ENCODE results near the gene ANKRD33B.
A peak's percentile ranks its signal among the peaks of the same experiment; 100 is the strongest.
"Not testable (repeated sequence)": the region's sequence is repeated elsewhere in the genome, so short reads cannot be mapped to it uniquely, and the experiment has no call there.

The ANKRD33B gene

DNA sequence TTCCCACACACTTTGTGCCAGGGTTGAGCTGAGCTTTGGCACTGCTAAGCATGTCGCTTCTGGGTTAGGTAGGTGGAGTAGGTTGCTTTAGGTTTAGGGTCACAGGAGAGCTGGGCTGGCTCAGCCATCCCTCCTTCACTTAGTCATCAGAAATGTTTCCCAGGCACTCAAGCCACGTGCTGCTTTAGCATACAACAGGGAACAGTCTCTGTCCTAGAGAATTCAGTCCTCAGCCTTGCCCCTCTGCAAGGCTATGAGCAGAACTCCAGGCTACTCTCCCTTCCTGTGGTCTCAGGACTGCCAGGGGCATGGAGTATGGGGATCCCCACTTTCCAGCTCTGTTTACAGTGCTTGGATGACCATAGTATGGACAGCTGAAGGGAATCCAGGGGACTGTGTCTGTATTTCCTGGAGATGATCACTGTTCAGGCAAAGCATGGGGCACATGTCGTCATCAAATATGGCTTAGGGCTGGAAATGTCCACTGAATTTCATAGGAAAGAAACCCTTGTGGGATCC, 7.5 kb upstream of the ANKRD33B start:
- DNase-seq (ENCODE audit: low read depth in 2 of 2, low spot score in 1 of 2): no peak

DNA sequence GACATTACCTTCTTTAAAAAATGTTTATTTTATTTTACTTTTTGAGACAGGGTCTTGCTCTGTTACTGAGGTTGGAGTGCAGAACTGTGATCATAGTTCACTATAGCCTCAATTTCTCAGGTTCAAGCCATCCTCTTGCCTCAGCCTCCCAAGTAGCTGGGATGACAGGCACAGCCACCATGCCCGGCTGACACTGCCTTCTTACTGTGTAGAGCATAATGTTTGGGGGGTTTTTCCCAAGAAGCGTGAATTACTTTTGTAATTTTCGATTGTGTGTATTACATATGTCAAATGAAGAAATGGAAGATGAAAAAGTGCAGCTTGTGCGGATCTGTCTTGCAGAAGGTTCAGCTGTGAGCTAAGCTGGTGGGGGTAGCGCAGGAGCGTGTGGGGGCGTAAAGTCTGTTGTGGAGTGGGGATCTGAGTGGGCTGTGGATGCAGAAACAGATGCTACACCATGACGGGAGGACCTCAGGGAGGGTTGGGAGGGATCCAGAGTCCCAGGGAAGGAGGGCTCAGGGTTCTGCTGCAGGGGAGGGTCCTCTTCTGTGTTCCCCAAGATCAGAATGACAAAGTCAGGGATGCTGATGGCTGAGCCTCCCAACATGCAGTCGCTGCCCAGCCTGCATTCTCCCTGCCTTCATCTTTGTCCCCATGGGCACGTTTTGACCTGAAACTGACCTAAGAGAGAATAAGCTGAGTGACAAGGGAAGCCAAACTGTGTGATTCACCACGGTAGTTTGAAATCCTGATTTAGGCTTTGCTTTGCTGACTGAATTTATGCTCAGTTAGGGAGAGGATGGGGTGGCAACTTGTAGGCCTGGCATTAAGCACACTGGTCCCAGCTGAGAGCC, 6.8 kb upstream of the ANKRD33B start:
- DNase-seq (ENCODE audit: low read depth in 2 of 2, low spot score in 1 of 2): no peak

DNA sequence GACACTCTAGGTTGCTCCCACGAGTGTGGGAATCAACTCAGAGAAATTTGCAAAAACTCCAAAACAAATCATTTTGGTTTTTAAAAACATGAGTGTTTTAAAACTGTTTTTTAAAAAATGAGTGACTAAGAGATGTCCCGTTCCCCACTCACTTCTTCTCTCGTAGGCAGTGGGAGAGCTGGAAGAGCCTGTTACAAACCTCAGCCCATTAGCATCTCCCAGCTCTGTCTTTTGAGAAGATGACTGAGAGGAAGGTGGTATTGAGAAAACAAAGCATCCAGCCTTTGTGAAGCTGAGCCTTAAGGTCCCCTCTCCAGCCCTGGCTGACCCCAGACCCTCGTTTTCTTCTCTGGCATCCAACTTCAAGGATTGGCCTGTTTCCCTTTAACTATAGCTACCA, 4.7 kb upstream of the ANKRD33B start:
- no peak for DNase-seq (ENCODE audit: low read depth in 2 of 2, low spot score in 1 of 2)

DNA sequence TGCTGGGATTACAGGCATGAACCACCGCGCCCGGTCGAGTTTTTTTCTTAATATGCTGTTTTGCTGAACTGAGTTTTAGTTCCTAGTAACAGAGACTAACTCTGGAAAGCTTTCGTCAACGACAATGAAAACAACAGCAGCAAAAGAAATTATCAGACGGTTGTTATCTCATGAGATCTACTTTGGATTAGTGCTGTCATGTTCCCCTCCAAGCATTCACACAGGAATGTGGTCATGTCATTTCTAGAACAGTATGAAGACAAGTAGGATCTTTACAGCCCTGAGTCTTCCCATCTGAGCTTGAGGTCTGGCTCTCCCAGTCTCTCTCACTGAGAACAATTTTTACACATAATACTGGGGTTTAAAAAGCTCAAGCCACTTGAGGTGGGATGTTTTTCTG, 4.0 kb upstream of the ANKRD33B start:
- no peak for DNase-seq (ENCODE audit: low read depth in 2 of 2, low spot score in 1 of 2)

DNA sequence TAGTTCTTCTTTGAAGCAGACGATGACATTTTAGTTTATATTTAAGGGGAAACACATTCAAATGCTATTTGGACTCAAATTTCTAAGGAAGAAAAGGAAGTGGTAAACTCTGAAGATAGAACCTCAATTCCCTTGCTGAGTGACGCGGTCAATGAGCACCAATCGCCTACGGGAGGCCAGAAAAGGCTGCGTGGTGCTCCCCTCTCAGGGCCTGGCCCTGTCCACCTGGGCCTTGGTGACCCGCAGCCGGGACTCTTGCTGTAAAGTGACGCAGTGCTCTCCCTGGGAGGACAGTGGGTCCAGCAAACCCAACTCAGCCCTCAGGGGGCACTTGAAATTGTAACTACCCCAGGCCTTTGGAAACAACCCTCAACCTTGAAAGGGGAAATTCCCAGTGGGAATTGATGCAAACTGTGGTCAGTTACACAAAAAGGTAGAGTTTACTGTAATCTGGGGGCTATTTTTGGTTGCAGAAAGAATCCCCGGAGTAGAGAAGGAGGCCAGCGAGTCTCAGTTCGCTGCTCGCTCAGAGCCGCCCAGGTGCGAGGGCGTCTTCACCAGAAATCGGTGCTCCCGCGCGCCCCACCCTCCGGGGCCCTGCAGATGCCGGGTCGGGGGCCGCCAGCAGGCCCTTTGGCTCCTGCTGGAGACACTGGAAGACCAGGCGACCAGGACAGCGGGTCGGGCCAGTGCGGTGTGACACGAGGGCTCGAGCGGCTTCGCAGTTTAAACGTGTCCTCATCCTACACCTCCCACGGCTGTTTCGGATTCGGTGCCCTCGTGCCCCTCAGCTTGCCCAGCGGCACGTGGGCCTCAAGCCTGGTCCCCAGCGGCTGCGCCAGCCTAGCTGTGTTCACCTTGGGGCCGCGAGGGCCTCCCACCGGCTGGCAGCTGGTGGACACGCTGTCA, 1.4 kb upstream of the ANKRD33B start:
- no peak for DNase-seq (ENCODE audit: low read depth in 2 of 2, low spot score in 1 of 2)

DNA sequence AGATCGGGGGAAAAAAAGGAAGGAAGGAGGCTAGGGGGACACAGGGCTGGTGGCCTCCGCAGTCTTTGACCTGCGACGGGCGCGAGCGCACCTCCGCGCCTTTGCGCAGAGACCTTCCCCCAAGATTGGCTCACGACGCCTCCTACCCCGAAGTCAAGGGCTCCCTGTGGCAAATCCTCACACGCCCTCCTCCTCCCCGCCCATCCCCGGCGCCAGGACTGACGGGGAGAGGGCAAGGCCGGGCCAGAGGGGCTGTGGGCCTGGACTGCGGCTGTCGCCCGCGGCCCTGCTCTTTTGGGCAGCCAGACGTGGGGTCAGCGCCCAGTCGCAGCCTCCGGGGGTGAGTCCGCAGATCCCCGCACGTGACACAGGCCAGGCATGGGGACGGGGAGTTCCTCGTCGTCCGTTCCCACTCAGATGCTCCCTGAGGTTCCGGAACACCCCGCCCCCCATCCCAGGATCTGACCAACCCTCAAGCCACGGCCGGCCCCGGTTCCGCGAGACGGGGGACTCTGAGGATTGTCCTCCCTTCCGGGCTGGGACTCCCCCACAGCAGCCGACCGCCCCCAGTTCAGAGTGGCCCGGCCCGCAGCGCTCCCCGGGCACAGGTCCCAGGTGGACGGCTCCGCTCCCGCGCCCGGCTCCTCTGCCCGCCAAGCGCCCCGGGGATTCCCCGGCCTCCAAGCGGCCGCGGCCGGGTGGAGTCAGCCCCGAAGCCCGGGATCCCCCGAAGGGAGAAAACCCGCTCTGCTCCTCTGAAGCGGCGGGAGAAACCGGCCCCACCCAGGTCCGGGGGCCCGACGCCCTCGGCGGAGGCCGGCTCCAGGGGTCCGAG, 543 bp upstream of the ANKRD33B start:
- peak in 1 of 2 donors; percentile 7 for DNase-seq (ENCODE audit: low read depth in 2 of 2, low spot score in 1 of 2)

DNA sequence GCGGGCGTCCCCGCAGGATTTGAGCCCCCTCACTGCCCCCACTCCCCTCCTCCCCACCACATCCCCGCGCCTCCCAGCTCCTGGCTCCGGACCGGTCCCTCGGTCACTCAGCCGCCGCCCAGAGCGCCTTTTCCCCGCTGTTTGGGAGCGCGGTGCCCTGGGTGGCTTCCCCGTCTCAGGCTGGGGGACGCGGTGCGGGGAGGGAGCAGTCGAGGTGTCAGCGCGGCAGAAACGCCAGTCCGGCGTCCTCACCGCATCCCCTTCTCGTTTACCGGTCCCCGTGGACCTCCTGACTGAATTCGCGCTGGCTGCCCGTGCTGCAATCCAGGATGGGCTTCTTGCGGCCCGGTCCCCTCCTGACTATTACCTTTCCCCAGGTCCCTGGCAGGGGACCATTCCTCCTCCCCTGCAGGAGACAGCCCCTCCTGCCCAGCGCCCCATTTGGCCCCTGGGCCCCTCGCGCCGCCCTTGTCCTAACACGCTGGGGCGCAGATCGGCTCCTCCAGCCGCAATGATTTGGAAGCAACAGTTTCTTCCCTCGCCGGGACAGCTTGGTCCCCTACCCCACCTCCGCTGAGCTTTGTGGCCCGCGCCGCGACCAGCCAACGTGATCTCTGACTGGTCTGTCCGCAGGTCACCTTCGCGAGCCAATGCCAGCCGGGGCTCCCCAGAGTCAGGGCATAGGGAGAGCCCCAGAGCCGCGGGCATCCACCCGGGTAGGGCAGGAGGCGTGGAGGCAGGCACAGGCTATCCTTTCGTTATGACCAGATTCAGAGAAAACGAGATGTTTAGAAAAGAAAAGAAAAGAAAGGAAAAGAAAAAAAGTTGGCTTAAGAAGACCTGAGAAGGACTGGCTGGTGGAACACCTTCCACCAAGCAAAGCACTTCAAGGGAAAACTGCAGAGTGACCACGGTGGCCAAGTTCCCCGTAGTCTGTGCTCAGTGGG, 1.2 kb downstream of the ANKRD33B start:
- no peak for DNase-seq (ENCODE audit: low read depth in 2 of 2, low spot score in 1 of 2)

DNA sequence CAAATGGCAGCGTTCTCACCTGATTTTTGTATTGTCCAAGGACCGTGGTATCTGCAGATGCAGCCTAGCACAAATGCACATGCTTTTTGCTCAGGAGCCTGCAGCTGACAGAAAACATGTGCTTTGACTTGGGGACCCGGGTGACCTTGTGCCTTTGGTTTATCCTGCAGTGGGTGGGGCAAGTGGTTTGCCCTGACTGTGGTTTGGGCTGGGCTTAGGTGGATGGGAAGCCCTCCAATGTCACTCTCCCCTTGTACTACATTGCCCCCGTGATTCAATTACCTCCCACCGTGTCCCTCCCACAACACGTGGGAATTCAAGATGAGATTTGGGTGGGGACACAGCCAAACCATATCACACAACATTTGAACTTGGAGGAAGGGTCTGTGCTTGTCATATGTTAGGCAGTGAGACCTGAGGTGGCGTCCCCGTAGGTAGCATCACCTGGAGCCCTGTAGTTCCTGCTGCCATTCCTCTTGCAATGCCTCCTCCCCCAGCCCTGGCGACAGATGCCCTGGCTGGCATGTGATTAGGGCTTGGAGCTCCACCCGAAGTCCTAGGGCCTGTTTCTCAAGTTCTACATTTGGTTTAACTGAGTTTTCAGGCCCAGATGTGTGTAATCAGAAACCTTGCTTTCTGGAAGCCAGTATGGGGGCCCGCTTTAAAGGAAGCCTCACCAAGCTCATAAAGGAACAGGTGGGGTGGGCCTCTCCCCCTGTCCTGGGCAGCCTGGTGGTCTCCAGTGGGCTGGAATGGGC, 2.1 kb downstream of the ANKRD33B start:
- DNase-seq (ENCODE audit: low read depth in 2 of 2, low spot score in 1 of 2): no peak

DNA sequence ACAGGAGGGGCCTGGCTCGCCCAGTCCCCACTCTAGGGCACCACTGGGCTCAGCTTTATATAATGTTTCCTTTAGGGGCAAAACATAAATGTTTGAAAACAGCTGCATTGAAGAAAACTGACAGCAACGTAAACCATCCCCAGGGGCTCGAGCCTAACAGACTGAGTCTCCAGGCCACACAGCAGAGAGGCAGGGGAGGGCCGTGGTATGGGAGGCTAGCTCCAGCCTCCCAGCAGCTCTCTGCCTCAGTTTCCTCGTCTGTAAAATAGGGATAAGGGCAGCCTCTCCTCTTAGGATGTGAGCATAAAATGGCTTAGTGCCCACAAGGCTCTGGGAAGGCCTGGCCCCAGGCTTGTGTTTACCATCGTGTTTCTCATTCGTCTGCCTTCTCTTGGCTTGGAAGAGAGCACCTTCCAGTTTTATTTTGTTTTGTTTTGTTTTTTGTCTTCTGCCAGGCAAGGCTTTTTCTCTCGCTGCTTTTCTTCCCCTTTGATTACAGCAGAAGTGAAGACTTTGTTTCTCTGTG, 2.7 kb downstream of the ANKRD33B start:
- no peak for DNase-seq (ENCODE audit: low read depth in 2 of 2, low spot score in 1 of 2)

DNA sequence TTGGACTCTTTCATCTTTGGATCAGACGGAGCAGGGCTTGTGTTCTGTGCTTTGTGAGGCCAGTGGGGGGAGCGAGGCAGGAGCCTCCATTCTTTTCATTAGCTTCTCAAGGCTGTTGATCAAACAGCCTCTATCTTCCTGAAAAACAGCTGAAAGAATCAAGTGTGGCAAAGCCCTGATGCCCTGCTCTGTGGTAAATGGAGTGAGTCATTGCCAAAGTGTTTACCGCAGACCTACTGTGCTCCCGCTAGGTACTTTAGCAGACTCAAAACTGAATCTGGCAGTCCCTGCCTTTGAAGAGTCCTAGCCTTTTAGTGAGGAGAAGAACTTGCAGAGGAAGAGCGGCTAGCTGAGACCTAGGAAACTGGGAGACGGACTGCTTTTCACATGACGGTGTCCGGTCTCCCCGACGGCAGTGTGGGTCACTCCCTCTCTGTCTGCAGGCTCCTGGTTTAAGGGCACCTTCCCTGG, 3.3 kb downstream of the ANKRD33B start:
- no peak for DNase-seq (ENCODE audit: low read depth in 2 of 2, low spot score in 1 of 2)

DNA sequence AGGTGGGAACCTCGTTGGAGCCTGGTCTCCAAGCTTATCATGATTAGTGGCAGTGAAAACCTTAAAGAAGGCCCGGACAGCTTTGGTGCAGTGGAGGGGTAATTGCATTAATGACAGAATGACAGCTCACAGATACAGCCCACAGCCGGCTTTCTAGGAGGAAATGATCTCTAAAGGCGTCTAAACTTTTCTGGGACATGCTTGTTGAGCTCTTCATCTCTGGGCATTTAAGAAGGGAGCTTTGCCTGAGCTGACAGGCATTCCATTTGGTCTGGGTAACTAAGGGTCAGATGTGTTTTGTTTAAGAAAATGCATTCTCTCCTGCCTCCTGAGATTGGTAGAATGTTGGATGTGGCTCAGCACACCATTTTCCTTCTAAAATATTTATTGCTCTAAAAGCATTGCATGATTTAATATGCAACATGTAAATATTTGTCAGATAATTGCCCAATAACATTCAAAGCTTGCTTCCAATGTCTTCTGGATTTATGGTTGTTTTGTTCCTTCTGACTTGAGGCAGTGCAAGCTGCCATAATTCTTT, 4.0 kb downstream of the ANKRD33B start:
- DNase-seq (ENCODE audit: low read depth in 2 of 2, low spot score in 1 of 2): no peak

DNA sequence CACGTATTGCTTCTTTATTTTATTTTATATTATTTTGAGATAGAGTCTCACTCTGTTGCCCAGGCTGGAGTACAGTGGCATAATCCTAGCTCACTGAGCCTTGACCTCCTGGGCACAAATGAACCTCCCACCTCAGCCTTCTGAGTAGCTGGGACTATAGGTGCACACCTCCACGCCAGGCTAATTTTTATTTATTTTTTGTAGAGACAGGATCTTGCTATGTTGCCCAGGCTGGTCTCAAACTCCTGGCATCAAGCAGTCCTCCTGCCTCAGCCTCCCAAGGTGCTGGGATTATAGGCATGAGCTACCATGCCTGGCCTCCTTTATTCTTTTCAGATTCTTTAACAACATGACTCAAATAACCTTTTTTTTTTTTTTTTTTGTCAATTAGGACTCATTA, 6.7 kb downstream of the ANKRD33B start:
- not testable (repeated sequence) for DNase-seq (ENCODE audit: low read depth in 2 of 2, low spot score in 1 of 2)

DNA sequence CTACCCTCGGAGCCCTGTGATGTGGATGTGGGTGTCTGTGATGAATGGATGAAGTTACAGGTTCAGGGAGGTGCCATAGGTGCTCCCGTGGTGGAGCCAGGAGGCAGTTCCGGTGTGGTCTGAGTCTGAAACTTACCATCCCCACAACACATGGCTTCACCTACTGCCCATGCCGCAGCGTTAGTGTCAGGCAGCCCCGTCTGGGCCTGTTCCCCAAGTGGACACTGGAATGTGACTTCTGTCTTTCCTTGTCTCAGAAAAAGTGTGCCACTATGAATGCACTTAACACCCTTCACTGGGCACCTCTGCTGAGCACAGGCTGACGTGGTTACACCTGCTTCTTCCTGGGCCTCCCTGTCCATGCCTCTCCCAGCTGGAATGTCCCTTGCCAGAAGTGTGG, 8.6 kb downstream of the ANKRD33B start:
- DNase-seq (ENCODE audit: low read depth in 2 of 2, low spot score in 1 of 2): no peak

DNA sequence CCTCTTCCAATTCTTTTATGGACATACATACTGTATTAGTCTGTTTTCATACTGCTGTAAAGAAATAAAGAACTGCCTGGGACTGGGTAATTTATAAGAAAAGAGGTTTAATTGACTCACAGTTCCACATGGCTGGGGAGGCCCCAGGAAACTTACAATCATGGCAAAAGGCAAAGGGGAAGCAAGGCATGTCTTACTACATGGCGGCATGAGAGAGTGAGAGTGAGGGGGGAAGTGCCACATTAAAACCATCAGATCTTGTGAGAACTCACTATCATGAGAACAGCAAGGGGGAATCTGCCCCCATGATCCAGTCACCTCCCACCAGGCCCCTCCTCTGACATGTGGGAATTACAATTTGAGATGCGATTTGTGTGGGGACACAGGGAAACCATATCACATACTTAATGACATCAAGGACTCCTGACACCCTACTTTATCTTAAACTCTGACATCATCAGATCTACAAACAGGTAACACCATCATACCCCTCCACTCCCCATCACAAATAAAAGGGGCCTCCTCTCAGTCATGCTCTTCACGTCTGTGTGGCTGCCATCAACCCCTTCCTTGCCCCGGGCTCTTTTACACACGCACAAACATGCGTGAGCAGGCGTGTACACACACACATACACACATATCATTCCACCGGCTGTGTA, 9.7 kb downstream of the ANKRD33B start:
- DNase-seq (ENCODE audit: low read depth in 2 of 2, low spot score in 1 of 2): no peak

DNA sequence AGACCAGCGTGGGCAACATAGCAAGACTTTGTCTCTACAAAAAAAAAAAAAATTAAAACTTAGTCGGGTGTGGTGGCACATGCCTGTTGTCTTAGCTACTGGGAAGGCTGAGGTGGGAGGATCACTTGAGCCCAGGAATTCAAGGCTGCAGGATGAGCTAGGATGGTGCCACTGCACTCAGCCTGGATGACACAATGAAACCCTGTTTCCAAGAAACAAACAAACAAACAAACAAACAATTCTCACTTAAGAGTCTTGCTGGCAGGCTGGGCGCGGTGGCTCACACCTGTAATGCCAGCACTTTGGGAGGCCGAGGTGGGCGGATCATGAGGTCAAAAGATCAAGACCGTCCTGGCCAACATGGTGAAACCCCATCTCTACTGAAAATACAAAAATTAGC, 11.0 kb downstream of the ANKRD33B start:
- not testable (repeated sequence) for DNase-seq (ENCODE audit: low read depth in 2 of 2, low spot score in 1 of 2)

DNA sequence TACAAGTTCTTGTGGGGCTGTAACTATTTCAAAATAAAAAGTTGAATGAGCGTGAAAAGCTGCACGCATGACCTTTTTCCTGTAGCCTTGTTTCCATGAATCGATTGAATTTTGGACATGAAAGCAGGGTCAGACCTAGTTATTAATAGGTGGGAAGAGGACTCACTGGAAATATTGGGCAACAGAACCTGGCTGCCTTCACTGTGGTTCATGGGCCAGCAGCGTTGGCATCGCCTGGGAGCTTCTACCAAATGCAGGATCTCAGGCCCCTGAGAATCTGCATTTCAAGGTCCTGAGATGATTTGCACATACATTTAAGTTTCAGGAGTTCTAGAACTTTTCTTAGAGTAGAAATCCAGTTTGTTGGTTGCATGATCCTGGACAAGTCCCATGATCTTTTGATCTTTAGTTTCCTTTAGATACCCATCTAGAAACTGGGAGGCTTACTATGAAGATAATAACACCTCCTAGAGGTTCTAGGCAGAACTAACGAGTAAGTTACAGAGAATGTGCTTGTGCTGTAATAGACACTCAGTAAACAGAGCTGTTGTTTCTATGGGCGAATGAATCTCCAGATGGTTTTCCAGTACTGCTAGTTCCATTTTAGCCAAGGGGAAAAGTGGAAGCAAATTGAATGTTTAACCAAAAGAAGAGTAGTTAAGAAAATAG, 12.4 kb downstream of the ANKRD33B start:
- DNase-seq (ENCODE audit: low read depth in 2 of 2, low spot score in 1 of 2): no peak

DNA sequence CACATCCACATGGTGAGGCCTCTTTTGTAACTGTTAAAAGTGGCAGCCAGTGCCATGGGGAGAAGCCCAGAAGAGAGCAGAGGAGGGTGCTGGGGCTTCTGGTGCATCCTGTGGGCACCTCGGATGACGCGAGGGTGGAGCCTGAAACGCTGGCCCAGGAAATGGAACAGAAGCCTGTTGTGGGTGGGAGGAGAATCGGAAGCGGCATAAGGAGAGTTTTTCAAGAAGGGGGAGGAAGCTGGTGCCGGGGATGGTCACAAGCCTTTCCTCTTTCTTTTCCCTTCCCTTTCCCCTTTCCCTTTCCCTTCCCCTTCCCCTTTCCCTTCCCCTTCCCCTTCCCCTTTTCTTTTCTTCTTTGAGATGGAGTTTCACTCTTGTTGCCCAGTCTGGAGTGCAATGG, 12.9 kb downstream of the ANKRD33B start:
- DNase-seq (ENCODE audit: low read depth in 2 of 2, low spot score in 1 of 2): no peak
